Fibroblast of lung (primary cell): Measurements from ENCODE around the gene UPK1B.

Experiments
- CTCF ChIP-seq, 2 donors: IDR thresholded peaks in 1 of 2; conservative IDR thresholded peaks in 1 of 2; 1 replicate in 1 of 2; 2 replicates in 1 of 2; pipeline ENCODE4 v1.5.1; 2011 to 2012; ENCODE audit warnings: low read length in 2 of 2, control low read depth in 1 of 2, inconsistent platforms in 1 of 2, low read depth in 1 of 2, mild to moderate bottlenecking in 1 of 2
- EZH2 ChIP-seq: IDR thresholded peaks from 2 replicates; pipeline ENCODE4 v1.5.1; 2012; ENCODE audit warnings: low read length, control low read depth, mild to moderate bottlenecking; ENCODE audit errors: missing control alignments

GRCh38 chr3:119243712-119244111 is 70.3 kb downstream of the UPK1B start:
- TF ChIP-seq CTCF (conservative IDR thresholded peaks at IDR 0.05 in 1 of 2, IDR thresholded peaks at IDR 0.05 in 1 of 2; ENCODE audit: low read depth in 1 of 2, low read length in 2 of 2) (no peak), EZH2 (no peak)
